HCT116 (cell line): ENCODE results near the gene GMPPA.

ENCODE experiments used
- CEBPB ChIP-seq: IDR thresholded peaks from 2 replicates; pipeline ENCODE4 v1.6.1; 2012; ENCODE audit warnings: low read depth
- EGR1 ChIP-seq: IDR thresholded peaks from 2 replicates; pipeline ENCODE4 v1.6.1; 2012; ENCODE audit warnings: low read depth
- ELF1 ChIP-seq: IDR thresholded peaks from 2 replicates; pipeline ENCODE4 v1.6.1; 2012; ENCODE audit warnings: low read depth, borderline replicate concordance
- EZH2 ChIP-seq: fragments of 200-600 bp; sonication (generic); IDR thresholded peaks from 2 replicates; pipeline ENCODE4 v1.6.1; 2017; ENCODE audit warnings: antibody characterized with exemption, mixed run types
- EZH2phosphoT487 ChIP-seq: fragments of 200-600 bp; IDR thresholded peaks from 2 replicates; pipeline ENCODE4 v1.6.1; 2018; ENCODE audit warnings: antibody characterized with exemption, borderline replicate concordance
- JUND ChIP-seq: IDR thresholded peaks from 2 replicates; pipeline ENCODE4 v1.6.1; 2012
- MAX ChIP-seq: IDR thresholded peaks from 2 replicates; pipeline ENCODE4 v1.6.1; 2012
- POLR2A ChIP-seq: IDR thresholded peaks from 2 replicates; pipeline ENCODE4 v1.7.0; 2011; ENCODE audit warnings: borderline replicate concordance; ENCODE audit not compliant: insufficient read depth, insufficient read length; ENCODE audit errors: extremely low read depth
- POLR2AphosphoS5 ChIP-seq: IDR thresholded peaks from 2 replicates; pipeline ENCODE4 v1.6.1; 2011; ENCODE audit warnings: mild to moderate bottlenecking, low read depth, low read length, moderate library complexity
- SIN3A ChIP-seq: IDR thresholded peaks from 2 replicates; pipeline ENCODE4 v1.6.1; 2012; ENCODE audit warnings: low read depth
- YY1 ChIP-seq: IDR thresholded peaks from 2 replicates; pipeline ENCODE4 v1.6.1; 2011; ENCODE audit warnings: low read length, low read depth, moderate library complexity, mild to moderate bottlenecking; ENCODE audit not compliant: insufficient replicate concordance; ENCODE audit errors: extremely low read depth
- ZBTB33 ChIP-seq: IDR thresholded peaks from 2 replicates; pipeline ENCODE4 v1.6.1; 2011; ENCODE audit warnings: mild to moderate bottlenecking, low read length, moderate library complexity; ENCODE audit not compliant: insufficient replicate concordance; ENCODE audit errors: extremely low read depth
- TF ChIP-seq, protein P1 (sequence below), 3 experiments: fragments of 200-600 bp in 1 of 3; sonication (generic) in 1 of 3; IDR thresholded peaks in 2 of 3; conservative IDR thresholded peaks in 1 of 3; 2 replicates each; pipeline ENCODE4 v1.5.1; 2012 to 2017; ENCODE audit warnings: low read depth in 2 of 3, low read length in 2 of 3, antibody characterized with exemption in 1 of 3, borderline replicate concordance in 1 of 3, control low read depth in 1 of 3, mild to moderate bottlenecking in 1 of 3, mixed read lengths in 1 of 3, mixed run types in 1 of 3, moderate library complexity in 1 of 3; ENCODE audit not compliant: insufficient read depth in 1 of 3
- TF ChIP-seq, protein P2 (sequence below): IDR thresholded peaks from 2 replicates; pipeline ENCODE4 v1.6.1; 2012; ENCODE audit warnings: low read depth

DNA sequence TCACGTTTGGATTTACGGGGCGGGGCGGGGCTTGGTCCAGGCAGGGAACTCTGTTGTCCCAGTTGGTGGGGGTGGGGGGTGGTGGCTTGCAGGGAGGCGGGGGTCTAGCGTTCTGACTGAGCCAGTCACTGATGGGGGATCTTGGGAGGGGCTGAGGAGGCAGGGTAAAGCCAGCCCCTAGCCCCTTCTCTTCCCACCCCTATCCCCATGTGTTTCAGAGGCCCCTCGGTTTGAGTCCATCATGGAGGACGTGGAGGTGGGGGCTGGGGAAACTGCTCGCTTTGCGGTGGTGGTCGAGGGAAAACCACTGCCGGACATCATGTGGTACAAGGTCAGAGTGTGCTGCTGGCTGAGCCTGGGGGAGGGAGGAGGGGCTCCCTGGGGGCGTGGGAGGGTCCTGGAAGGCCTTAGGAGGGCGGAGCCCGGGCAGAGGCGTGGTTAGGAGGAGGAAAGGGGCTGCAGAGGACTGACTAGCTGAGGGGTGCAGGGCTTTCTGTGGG lies 22.0 kb upstream of the GMPPA start:
- TF ChIP-seq SIN3A, result no peak
- TF ChIP-seq, protein P1, sequence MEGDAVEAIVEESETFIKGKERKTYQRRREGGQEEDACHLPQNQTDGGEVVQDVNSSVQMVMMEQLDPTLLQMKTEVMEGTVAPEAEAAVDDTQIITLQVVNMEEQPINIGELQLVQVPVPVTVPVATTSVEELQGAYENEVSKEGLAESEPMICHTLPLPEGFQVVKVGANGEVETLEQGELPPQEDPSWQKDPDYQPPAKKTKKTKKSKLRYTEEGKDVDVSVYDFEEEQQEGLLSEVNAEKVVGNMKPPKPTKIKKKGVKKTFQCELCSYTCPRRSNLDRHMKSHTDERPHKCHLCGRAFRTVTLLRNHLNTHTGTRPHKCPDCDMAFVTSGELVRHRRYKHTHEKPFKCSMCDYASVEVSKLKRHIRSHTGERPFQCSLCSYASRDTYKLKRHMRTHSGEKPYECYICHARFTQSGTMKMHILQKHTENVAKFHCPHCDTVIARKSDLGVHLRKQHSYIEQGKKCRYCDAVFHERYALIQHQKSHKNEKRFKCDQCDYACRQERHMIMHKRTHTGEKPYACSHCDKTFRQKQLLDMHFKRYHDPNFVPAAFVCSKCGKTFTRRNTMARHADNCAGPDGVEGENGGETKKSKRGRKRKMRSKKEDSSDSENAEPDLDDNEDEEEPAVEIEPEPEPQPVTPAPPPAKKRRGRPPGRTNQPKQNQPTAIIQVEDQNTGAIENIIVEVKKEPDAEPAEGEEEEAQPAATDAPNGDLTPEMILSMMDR (IDR thresholded peaks at IDR 0.05 in 2 of 3, conservative IDR thresholded peaks at IDR 0.05 in 1 of 3; ENCODE audit: borderline replicate concordance in 1 of 3, insufficient read depth in 1 of 3, low read depth in 2 of 3, low read length in 2 of 3), result no peak
- no peak for TF ChIP-seq POLR2A
- no peak for TF ChIP-seq MAX
- TF ChIP-seq EZH2, result no peak
- TF ChIP-seq JUND, result no peak
- no peak for TF ChIP-seq EGR1
- TF ChIP-seq YY1, result no peak
- no peak for TF ChIP-seq POLR2AphosphoS5
- TF ChIP-seq EZH2phosphoT487, result no peak
- TF ChIP-seq CEBPB, result no peak
- TF ChIP-seq ZBTB33, result no peak
- TF ChIP-seq ELF1, result no peak
- TF ChIP-seq, protein P2, sequence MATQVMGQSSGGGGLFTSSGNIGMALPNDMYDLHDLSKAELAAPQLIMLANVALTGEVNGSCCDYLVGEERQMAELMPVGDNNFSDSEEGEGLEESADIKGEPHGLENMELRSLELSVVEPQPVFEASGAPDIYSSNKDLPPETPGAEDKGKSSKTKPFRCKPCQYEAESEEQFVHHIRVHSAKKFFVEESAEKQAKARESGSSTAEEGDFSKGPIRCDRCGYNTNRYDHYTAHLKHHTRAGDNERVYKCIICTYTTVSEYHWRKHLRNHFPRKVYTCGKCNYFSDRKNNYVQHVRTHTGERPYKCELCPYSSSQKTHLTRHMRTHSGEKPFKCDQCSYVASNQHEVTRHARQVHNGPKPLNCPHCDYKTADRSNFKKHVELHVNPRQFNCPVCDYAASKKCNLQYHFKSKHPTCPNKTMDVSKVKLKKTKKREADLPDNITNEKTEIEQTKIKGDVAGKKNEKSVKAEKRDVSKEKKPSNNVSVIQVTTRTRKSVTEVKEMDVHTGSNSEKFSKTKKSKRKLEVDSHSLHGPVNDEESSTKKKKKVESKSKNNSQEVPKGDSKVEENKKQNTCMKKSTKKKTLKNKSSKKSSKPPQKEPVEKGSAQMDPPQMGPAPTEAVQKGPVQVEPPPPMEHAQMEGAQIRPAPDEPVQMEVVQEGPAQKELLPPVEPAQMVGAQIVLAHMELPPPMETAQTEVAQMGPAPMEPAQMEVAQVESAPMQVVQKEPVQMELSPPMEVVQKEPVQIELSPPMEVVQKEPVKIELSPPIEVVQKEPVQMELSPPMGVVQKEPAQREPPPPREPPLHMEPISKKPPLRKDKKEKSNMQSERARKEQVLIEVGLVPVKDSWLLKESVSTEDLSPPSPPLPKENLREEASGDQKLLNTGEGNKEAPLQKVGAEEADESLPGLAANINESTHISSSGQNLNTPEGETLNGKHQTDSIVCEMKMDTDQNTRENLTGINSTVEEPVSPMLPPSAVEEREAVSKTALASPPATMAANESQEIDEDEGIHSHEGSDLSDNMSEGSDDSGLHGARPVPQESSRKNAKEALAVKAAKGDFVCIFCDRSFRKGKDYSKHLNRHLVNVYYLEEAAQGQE, result no peak
